Keratinocyte (primary cell): ENCODE results near the gene NME9. TPM values are rescaled to one million over a fixed set of nuclear protein-coding genes. Genes with fewer than 3 reads are reported as not detected.

Source experiments
- DNase-seq: peaks from one replicate; pipeline ENCODE4 v3.0.0-alpha.2; 2011; ENCODE audit warnings: low read depth, missing footprints, low spot score
- FAIRE-seq: peaks from 2 replicates; lab custom pipeline; 2011; peaks lifted over from hg19 to GRCh38; lab: Jason Lieb, UNC
- H2AFZ ChIP-seq: 2 replicates; pipeline ENCODE4 v1.6.0; 2012; ENCODE audit warnings: low read length, control low read depth, inconsistent platforms; ENCODE audit not compliant: control insufficient read depth
- H3K27ac ChIP-seq: 2 replicates; pipeline ENCODE4 v1.5.1; 2011; ENCODE audit warnings: low read length; ENCODE audit not compliant: control insufficient read depth, insufficient read depth
- H3K27me3 ChIP-seq: 3 replicates; pipeline ENCODE4 v1.6.0; 2011; ENCODE audit warnings: low read length; ENCODE audit not compliant: control insufficient read depth, insufficient read depth; ENCODE audit errors: extremely low read depth
- H3K36me3 ChIP-seq, 2 experiments: 2 replicates in 1 of 2; 3 replicates in 1 of 2; pipeline ENCODE4 v1.5.1; 2011; ENCODE audit warnings: low read length in 2 of 2, mild to moderate bottlenecking in 1 of 2; ENCODE audit not compliant: control insufficient read depth in 2 of 2, insufficient read depth in 2 of 2; ENCODE audit errors: extremely low read depth in 1 of 2
- H3K4me1 ChIP-seq: 3 replicates; pipeline ENCODE4 v1.5.1; 2011; ENCODE audit warnings: low read length; ENCODE audit not compliant: control insufficient read depth, insufficient read depth; ENCODE audit errors: extremely low read depth
- H3K4me2 ChIP-seq: 3 replicates; pipeline ENCODE4 v1.6.0; 2011; ENCODE audit warnings: low read depth, low read length; ENCODE audit not compliant: control insufficient read depth, insufficient read depth; ENCODE audit errors: extremely low read depth
- H3K4me3 ChIP-seq, 3 experiments: fragments of 200-600 bp in 1 of 3; sonication (generic) in 1 of 3; 2 replicates in 2 of 3; 3 replicates in 1 of 3; pipeline ENCODE4 v1.5.1; 2011 to 2016; ENCODE audit warnings: low read length in 3 of 3, mild to moderate bottlenecking in 3 of 3, control low read depth in 2 of 3, inconsistent platforms in 1 of 3, low read depth in 1 of 3, mixed read lengths in 1 of 3, mixed run types in 1 of 3, moderate library complexity in 1 of 3; ENCODE audit not compliant: control insufficient read depth in 2 of 3, insufficient read depth in 2 of 3; ENCODE audit errors: extremely low read depth in 1 of 3
- H3K79me2 ChIP-seq: 2 replicates; pipeline ENCODE4 v1.6.0; 2012; ENCODE audit warnings: low read length; ENCODE audit not compliant: control insufficient read depth, insufficient read depth
- H3K9ac ChIP-seq: 3 replicates; pipeline ENCODE4 v1.6.0; 2011; ENCODE audit warnings: low read length; ENCODE audit not compliant: control insufficient read depth, insufficient read depth; ENCODE audit errors: extremely low read depth
- H3K9me1 ChIP-seq: 3 replicates; pipeline ENCODE4 v1.6.0; 2011; ENCODE audit warnings: low read length; ENCODE audit not compliant: control insufficient read depth, insufficient read depth; ENCODE audit errors: extremely low read depth
- H3K9me3 ChIP-seq: 2 replicates; pipeline ENCODE4 v1.5.1; 2012; ENCODE audit warnings: low read depth, low read length; ENCODE audit not compliant: control insufficient read depth
- H4K20me1 ChIP-seq: 3 replicates; pipeline ENCODE4 v1.6.0; 2011; ENCODE audit warnings: low read length; ENCODE audit not compliant: control insufficient read depth, insufficient read depth; ENCODE audit errors: extremely low read depth
- CTCF ChIP-seq, 3 experiments: IDR thresholded peaks in 1 of 3; conservative IDR thresholded peaks in 1 of 3; optimal IDR thresholded peaks in 1 of 3; 2 replicates in 2 of 3; 3 replicates in 1 of 3; pipeline versions ENCODE3 to v1.5.1; 2011; ENCODE audit warnings: low read length in 3 of 3, mild to moderate bottlenecking in 3 of 3, moderate library complexity in 2 of 3, control low read depth in 1 of 3, inconsistent platforms in 1 of 3; ENCODE audit not compliant: insufficient read depth in 2 of 3; ENCODE audit errors: extremely low read depth in 1 of 3
- EZH2 ChIP-seq: IDR thresholded peaks from one replicate; pipeline ENCODE4 v1.6.1; 2012; ENCODE audit warnings: inconsistent platforms, mild to moderate bottlenecking, low read length, moderate library complexity
- dilution Hi-C: fragments of 300-500 bp; cut with MboI; formaldehyde crosslinking; loops from one replicate; pipeline ENCODE4 v1.7.0; 2020; ENCODE audit warnings: low sequenced_read_pairs; ENCODE audit not compliant: extremely low pct_ligation_motif_present
- polyA plus RNA-seq, 5 experiments: library from polyadenylated mRNA; depleted of rRNA in 3 of 5; stranded (reverse) in 3 of 5; stranded (forward) in 1 of 5; unstranded in 1 of 5; fragments of >200 nt; gene quantifications; 1 replicate in 1 of 5; 2 replicates in 3 of 5; 3 replicates in 1 of 5; pipeline versions ENCODE4 v1.2.1 to v1.2.3, GENCODE V29; 2011 to 2012; ENCODE audit warnings: missing spikeins in 2 of 5, low read depth in 1 of 5, low replicate concordance in 1 of 5

Gene NME9
- polyA plus RNA-seq, 1 donor (not counting 4 experiments of a cell fraction or from before 2014, with no cell fraction given), result 0.05 TPM

GRCh38 chr3:138362538-138362937, 32.9 kb upstream of the NME9 start:
- Histone ChIP-seq H3K4me2 (no peak overlapping the region), H3K4me1 (no peaks in the 10 kb centered on the region), H3K79me2 (no peaks in the 10 kb centered on the region), H3K9me1 (no peaks in the 10 kb centered on the region), H3K36me3 (no peaks in the 10 kb centered on the region), H3K9me3 (no peaks in the 10 kb centered on the region), H4K20me1 (no peaks in the 10 kb centered on the region), H3K9ac (no peak overlapping the region), H3K27ac (no peak overlapping the region), H2AFZ (no peak overlapping the region), H3K4me3 (no peak overlapping the region), H3K27me3 (peaks cover 4% of the 10 kb centered on the region)
- DNase-seq, result no peak
- no peak for FAIRE-seq
- TF ChIP-seq EZH2 (no peak), CTCF (optimal IDR thresholded peaks at IDR 0.05 in 1 of 3, IDR thresholded peaks at IDR 0.05 in 1 of 3, conservative IDR thresholded peaks at IDR 0.05 in 1 of 3; ENCODE audit: extremely low read depth in 1 of 3, insufficient read depth in 2 of 3, low read length in 3 of 3) (no peak)
- dilution Hi-C loops, result no loop called here

- H3K9ac ChIP-seq, result no peak overlapping the region
- dilution Hi-C loops, result no loop called here
Observed at GRCh38 chr3:138361561-138361971, 31.9 kb upstream of the NME9 start.

More at GRCh38 chr3:138361561-138361971, 31.9 kb upstream of the NME9 start:
- H4K20me1 ChIP-seq, result no peaks in the 10 kb centered on the region
- no peak for FAIRE-seq
- H2AFZ ChIP-seq, result no peak overlapping the region
- no peaks in the 10 kb centered on the region for H3K79me2 ChIP-seq
- no peaks in the 10 kb centered on the region for H3K9me3 ChIP-seq
- peaks cover 4% of the 10 kb centered on the region for H3K27me3 ChIP-seq
- no peaks in the 10 kb centered on the region for H3K9me1 ChIP-seq
- H3K27ac ChIP-seq, result no peak overlapping the region
- TF ChIP-seq EZH2 (no peak), CTCF (optimal IDR thresholded peaks at IDR 0.05 in 1 of 3, IDR thresholded peaks at IDR 0.05 in 1 of 3, conservative IDR thresholded peaks at IDR 0.05 in 1 of 3; ENCODE audit: extremely low read depth in 1 of 3, insufficient read depth in 2 of 3, low read length in 3 of 3) (no peak)
- no peak overlapping the region for H3K4me2 ChIP-seq
- no peaks in the 10 kb centered on the region for H3K36me3 ChIP-seq
- no peak for DNase-seq
- no peaks in the 10 kb centered on the region for H3K4me1 ChIP-seq
- H3K4me3 ChIP-seq, result no peak overlapping the region
